ENCODE measurements around the gene GPX1. TPM values are rescaled to one million over a fixed set of nuclear protein-coding genes. Genes with fewer than 3 reads are reported as not detected.
"Not testable (repeated sequence)": the region's sequence is repeated elsewhere in the genome, so short reads cannot be mapped to it uniquely, and the experiment has no call there.

GPX1 gene
- total RNA-seq, 1 donor from 2014 or later, result 633 TPM

DNA sequence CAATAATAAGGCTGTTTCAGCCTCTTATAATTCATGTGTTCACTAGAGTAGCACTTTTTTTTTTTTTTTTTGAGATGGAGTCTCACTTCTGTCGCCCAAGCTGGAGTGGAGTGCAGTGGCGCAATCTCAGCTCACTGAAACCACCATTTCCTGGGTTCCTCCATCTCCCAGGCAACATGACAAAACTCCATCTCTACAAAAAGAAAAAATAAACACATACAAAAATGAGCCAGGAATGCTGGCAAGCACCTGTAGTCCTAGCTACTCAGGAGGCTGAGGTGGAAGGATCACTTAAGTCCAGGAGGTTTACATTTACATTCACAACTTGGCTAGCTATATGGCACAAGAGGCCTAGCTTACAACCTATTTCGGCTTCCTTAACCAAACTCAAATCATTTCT is 25.1 kb downstream of the GPX1 start:
- DNase-seq (ENCODE audit: low read depth), result no peak
- TF ChIP-seq, protein P1, sequence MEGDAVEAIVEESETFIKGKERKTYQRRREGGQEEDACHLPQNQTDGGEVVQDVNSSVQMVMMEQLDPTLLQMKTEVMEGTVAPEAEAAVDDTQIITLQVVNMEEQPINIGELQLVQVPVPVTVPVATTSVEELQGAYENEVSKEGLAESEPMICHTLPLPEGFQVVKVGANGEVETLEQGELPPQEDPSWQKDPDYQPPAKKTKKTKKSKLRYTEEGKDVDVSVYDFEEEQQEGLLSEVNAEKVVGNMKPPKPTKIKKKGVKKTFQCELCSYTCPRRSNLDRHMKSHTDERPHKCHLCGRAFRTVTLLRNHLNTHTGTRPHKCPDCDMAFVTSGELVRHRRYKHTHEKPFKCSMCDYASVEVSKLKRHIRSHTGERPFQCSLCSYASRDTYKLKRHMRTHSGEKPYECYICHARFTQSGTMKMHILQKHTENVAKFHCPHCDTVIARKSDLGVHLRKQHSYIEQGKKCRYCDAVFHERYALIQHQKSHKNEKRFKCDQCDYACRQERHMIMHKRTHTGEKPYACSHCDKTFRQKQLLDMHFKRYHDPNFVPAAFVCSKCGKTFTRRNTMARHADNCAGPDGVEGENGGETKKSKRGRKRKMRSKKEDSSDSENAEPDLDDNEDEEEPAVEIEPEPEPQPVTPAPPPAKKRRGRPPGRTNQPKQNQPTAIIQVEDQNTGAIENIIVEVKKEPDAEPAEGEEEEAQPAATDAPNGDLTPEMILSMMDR (IDR thresholded peaks at IDR 0.05; ENCODE audit: insufficient read depth, low read length, severe bottlenecking), result no peak

DNA sequence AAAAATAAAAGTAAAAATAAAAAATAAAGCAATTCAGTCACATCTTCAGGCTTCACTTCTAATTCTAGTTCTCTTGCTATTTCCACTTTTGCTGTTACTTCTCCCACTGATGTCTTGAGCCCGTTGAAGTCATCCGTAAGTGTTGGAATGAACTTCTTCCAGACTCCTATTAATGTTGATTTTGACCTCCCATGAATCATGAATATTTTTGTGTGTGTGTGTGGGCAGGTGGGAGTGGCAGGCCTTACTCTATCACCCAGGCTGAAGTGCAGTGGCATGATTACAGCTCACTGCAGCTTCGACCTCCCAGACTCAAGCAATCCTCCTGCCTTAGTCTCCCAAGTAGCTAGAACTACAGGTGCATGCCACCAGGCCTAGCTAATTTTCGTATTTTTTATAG is 29.0 kb downstream of the GPX1 start:
- TF ChIP-seq, protein P1 (IDR thresholded peaks at IDR 0.05; ENCODE audit: insufficient read depth, low read length, severe bottlenecking), result no peak
- H3K27me3 ChIP-seq (ENCODE audit: control insufficient read depth, insufficient read depth, low read length), result no peaks in the 10 kb centered on the region
- FAIRE-seq, result no peak
- no peak overlapping the region for H3K4me3 ChIP-seq (ENCODE audit: low read depth, low read length)
- peaks cover 14% of the 10 kb centered on the region for H3K36me3 ChIP-seq (ENCODE audit: control insufficient read depth, insufficient read depth, low read length)
- peak; percentile 60 for DNase-seq (ENCODE audit: low read depth)

More for the DNA sequence above, 25.1 kb downstream of the GPX1 start:
- Histone ChIP-seq H3K36me3 (ENCODE audit: control insufficient read depth, insufficient read depth, low read length) (peaks cover 8% of the 10 kb centered on the region), H3K4me3 (ENCODE audit: low read depth, low read length) (no peak overlapping the region), H3K27me3 (ENCODE audit: control insufficient read depth, insufficient read depth, low read length) (no peaks in the 10 kb centered on the region)
- FAIRE-seq, result no peak

DNA sequence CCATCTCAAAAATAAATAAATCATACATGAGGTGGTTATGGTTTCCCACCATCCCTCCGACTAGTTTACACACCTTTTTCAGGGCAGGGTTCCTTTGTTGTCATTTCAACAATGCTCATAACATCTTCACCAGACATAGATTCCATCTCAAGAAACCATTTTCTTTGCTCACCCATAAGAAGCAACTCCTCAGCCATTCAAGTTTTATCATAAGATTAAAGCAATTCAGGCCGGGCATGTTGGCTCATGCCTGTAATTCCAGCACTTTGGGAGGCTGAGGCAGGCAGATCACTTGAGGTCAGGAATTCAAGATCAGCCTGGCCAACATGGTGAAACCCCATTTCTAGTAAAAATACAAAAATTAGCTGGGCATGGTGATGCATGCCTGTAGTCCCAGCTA is 29.8 kb downstream of the GPX1 start:
- H3K27me3 ChIP-seq (ENCODE audit: control insufficient read depth, insufficient read depth, low read length); H3K4me3 ChIP-seq (ENCODE audit: low read depth, low read length); FAIRE-seq: not testable (repeated sequence)
- peaks cover 15% of the 10 kb centered on the region for H3K36me3 ChIP-seq (ENCODE audit: control insufficient read depth, insufficient read depth, low read length)
- DNase-seq (ENCODE audit: low read depth), result peak; percentile 53

DNA sequence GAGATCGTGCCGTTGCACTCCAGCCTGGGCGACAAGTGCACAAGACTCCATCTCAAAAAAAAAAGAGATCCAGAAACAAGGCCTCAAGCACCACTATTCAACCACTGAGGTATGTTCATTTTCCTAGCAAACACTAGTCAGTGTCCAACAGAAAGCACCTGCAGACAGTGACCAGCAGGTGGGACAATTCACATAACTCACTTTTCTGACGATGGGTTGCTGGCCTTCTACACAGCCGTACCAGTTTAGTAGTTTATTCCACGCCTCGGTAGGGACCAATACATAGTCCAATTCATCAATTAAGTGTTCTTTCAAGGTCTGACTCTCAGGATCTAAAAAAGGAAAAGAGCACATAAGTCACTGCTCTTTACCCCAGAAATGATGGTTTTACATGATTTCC is 30.7 kb downstream of the GPX1 start:
- Histone ChIP-seq H3K27me3 (ENCODE audit: control insufficient read depth, insufficient read depth, low read length) (no peaks in the 10 kb centered on the region), H3K4me3 (ENCODE audit: low read depth, low read length) (no peak overlapping the region), H3K36me3 (ENCODE audit: control insufficient read depth, insufficient read depth, low read length) (peaks cover 16% of the 10 kb centered on the region)
- no peak for DNase-seq (ENCODE audit: low read depth)
- TF ChIP-seq, protein P1 (IDR thresholded peaks at IDR 0.05; ENCODE audit: insufficient read depth, low read length, severe bottlenecking), result no peak
- FAIRE-seq, result no peak

DNA sequence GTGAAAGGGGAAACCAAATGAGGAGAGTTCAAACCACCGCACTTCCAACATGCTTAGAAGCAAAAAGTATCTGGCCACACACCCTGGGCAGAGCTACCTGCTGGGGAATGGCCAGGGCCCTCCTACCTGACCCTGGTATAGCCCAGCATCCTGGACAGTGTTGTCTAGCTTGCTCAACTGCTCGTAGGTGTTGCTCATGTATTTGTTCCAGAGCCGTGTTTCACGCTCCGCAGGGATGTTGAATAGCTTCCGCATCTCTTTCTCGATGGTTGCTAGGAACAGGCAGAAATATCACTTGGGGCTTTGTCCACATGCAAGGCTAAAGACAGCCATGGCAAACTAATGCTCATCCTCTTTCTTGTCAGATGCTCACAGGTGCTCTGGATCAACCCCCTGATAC is 33.4 kb downstream of the GPX1 start:
- Histone ChIP-seq H3K36me3 (ENCODE audit: control insufficient read depth, insufficient read depth, low read length) (peaks cover 21% of the 10 kb centered on the region), H3K27me3 (ENCODE audit: control insufficient read depth, insufficient read depth, low read length) (no peaks in the 10 kb centered on the region), H3K4me3 (ENCODE audit: low read depth, low read length) (no peak overlapping the region)
- DNase-seq (ENCODE audit: low read depth) (no peak), FAIRE-seq (no peak)
- TF ChIP-seq, protein P1 (IDR thresholded peaks at IDR 0.05; ENCODE audit: insufficient read depth, low read length, severe bottlenecking), result no peak

DNA sequence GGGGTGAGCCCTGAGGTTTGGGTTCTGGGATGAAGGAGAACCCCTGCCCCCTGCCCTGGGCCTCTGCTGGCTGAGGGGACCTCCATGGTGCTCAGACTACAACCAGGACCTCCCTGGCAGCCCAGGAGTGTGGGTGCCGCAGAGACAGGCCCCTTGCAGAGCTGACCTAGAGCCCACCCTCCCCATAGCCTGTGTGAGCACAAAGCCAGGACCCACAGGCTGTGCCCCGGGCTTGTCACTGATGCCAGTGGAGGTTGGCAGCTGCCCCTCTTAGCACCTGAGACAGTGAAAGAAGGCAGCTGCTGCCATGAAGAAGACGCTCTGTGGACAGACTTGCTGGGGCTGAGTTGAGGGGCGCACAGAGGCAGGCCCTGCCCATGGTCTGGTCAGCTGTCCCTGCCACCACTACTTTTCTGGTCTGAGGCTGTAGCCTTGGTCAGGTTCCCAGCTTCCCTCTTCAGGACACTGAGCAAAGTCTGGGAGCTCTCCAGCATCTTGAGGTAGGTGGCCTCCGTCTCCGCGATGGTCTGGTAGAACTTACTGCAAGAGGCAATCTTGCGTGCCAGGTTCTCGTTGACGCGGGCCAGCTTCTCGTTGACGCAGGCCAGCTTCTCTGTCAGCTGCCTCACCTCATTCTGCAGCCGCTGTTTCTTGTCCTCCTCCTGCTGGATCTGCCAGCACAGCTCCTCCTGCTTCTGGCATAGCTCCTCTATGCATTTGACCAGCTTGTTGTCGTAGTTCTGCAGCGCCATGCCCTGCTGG is 41.3 kb downstream of the GPX1 start:
- no peak overlapping the region for H3K4me3 ChIP-seq (ENCODE audit: low read depth, low read length)
- H3K36me3 ChIP-seq (ENCODE audit: control insufficient read depth, insufficient read depth, low read length), result peaks cover 20% of the 10 kb centered on the region
- H3K27me3 ChIP-seq (ENCODE audit: control insufficient read depth, insufficient read depth, low read length), result no peaks in the 10 kb centered on the region
- FAIRE-seq (no peak), DNase-seq (ENCODE audit: low read depth) (no peak)
- TF ChIP-seq, protein P1 (IDR thresholded peaks at IDR 0.05; ENCODE audit: insufficient read depth, low read length, severe bottlenecking), result no peak

Data from bronchial epithelial cell (primary cell).